RPMI7951 (cell line): Measurements from ENCODE around the gene MTG2. TPM values are rescaled to one million over a fixed set of nuclear protein-coding genes. Genes with fewer than 3 reads are reported as not detected.

Experiments used
- DNase-seq: peaks from one replicate; pipeline ENCODE4 v3.0.0-alpha.2; 2012; ENCODE audit warnings: low read depth
- total RNA-seq: library from RNA; depleted of rRNA; stranded (reverse); fragments of >200 nt; shearing (Covaris generic); gene quantifications from 2 replicates; pipeline ENCODE4 v1.2.3, GENCODE V29; 2014

The MTG2 gene
- total RNA-seq, 1 experiment from 2014 or later: 28.1 TPM

- no peak for DNase-seq
Measured at GRCh38 chr20:62186096-62186426, 3.2 kb downstream of the MTG2 start.

- DNase-seq: no peak
Measured at GRCh38 chr20:62186887-62187866, 4.3 kb downstream of the MTG2 start.

GRCh38 chr20:62190639-62191411 is 8.0 kb downstream of the MTG2 start:
- no peak for DNase-seq

GRCh38 chr20:62191781-62192559 is 9.1 kb downstream of the MTG2 start:
- DNase-seq: no peak

- DNase-seq: no peak
Measured at GRCh38 chr20:62192635-62193034, 9.8 kb downstream of the MTG2 start.

- DNase-seq: no peak
Measured at GRCh38 chr20:62193079-62194025, 10.5 kb downstream of the MTG2 start.

GRCh38 chr20:62195075-62195405 is 12.2 kb downstream of the MTG2 start:
- no peak for DNase-seq

- DNase-seq: no peak
Measured at GRCh38 chr20:62195736-62196135, 12.9 kb downstream of the MTG2 start.

- DNase-seq: no peak
Measured at GRCh38 chr20:62196286-62196685, 13.5 kb downstream of the MTG2 start.

- no peak for DNase-seq
Measured at GRCh38 chr20:62197311-62197710, 14.5 kb downstream of the MTG2 start.

GRCh38 chr20:62197801-62198200 is 15.0 kb downstream of the MTG2 start:
- DNase-seq: no peak

- no peak for DNase-seq
Measured at GRCh38 chr20:62198496-62198895, 15.7 kb downstream of the MTG2 start.

- no peak for DNase-seq
Measured at GRCh38 chr20:62198931-62199330, 16.1 kb downstream of the MTG2 start.

GRCh38 chr20:62200491-62201172 is 17.8 kb downstream of the MTG2 start:
- DNase-seq: no peak

- no peak for DNase-seq
Measured at GRCh38 chr20:62201173-62202082, 18.6 kb downstream of the MTG2 start.

GRCh38 chr20:62202083-62202395 is 19.2 kb downstream of the MTG2 start:
- DNase-seq: peak; percentile 85

- DNase-seq: no peak
Measured at GRCh38 chr20:62202676-62203377, 20.0 kb downstream of the MTG2 start.

GRCh38 chr20:62203378-62204030 is 20.7 kb downstream of the MTG2 start:
- no peak for DNase-seq
